GM20431 (cell line): ENCODE data around the gene PCDHB16.
"Not testable (repeated sequence)": the region's sequence is repeated elsewhere in the genome, so short reads cannot be mapped to it uniquely, and the experiment has no call there.

ENCODE experiments used
- in situ Hi-C: fragments of 300-500 bp; cut with MseI, MboI; formaldehyde crosslinking; loops from one replicate; pipeline ENCODE4 v1.15.0; 2020; ENCODE audit warnings: low sequenced_read_pairs; ENCODE audit not compliant: unreplicated experiment

The PCDHB16 gene

DNA sequence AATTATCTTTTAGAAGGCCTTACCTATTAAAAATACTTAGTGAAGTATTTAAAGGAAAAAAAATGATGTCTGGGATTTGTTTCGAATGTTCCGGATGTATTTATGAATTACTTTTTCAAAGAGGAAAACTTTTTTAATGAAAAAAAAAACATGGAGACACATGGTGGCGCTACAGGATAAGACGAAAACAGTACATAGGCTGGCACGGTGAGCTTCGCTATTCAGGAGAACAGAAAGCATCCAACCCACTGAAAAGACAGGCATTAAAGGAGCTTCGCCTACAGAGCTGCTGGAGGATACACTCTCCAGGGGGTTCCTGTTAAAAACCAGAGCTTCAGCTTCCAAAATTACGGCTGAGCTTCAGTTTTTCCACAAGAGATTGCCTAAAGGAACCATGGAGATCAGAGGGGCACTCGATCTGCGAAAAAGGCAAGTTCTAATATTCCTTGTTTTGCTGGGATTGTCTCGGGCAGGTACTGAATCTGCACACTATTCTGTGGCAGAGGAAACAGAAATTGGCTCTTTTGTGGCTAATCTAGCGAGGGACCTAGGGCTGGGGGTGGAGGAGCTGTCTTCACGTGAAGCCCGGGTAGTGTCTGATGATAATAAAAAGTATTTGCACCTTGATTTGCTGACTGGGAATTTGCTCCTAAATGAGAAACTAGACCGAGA lies 41.1 kb downstream of the PCDHB16 start, which contains the start of gene PCDHB14:
PCDHB14 (plus strand) TSS at position 232 of the 672 bp plus-strand sequence; CDS start at position 395, 163 bp downstream.
- in situ Hi-C loops = no loop called here

DNA sequence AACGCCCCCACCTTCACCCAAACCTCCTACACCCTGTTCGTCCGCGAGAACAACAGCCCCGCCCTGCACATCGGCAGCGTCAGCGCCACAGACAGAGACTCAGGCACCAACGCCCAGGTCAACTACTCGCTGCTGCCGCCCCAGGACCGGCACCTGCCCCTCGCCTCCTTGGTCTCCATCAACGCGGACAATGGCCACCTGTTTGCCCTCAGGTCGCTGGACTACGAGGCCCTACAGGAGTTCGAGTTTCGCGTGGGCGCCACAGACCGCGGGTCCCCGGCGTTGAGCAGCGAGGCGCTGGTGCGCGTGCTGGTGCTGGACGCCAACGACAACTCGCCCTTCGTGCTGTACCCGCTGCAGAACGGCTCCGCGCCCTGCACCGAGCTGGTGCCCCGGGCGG lies 42.7 kb downstream of the PCDHB16 start:
- in situ Hi-C loops = not testable (repeated sequence)

DNA sequence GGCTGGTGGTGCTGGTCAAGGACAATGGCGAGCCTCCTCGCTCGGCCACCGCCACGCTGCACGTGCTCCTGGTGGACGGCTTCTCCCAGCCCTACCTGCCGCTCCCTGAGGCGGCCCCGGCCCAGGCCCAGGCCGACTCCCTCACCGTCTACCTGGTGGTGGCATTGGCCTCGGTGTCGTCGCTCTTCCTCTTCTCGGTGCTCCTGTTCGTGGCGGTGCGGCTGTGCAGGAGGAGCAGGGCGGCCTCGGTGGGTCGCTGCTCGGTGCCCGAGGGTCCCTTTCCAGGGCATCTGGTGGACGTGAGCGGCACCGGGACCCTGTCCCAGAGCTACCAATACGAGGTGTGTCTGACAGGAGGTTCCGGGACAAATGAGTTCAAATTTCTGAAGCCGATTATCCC lies 43.2 kb downstream of the PCDHB16 start:
- in situ Hi-C loops = not testable (repeated sequence)

DNA sequence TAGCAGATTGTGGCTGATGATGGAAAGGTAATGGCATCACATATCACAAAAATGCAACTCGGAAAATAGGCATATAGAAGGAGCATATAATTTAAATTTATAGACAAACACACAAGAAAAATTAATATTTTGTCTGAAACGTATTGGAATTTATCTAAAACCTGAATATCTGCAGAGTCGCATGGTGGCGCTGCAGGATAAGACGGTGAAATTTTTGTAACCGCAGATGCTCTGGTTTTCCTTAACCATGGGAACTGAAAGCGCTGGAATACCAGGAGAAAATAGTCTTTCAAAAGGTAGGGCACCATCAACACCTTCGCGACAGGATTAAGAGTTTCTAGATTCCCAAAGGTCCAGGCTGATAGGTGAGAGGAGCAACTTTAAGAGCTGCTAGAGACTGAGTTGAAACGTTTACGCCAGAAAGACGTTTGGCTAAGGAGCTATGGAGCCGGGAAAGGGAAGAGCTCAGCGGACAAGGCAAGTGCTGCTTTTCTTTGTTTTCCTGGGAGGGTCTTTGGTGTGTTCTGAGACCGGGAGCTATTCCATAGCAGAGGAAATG lies 52.0 kb downstream of the PCDHB16 start:
- in situ Hi-C loops = no loop called here
